HG03575 (cell line): ENCODE results near the gene BUB1B.

ENCODE experiments used
- ATAC-seq: cut with Tn5 transposase; IDR thresholded peaks from one replicate; pipeline ENCODE4 v1.9.1; 2021; ENCODE audit not compliant: unreplicated experiment, insufficient number of reproducible peaks, low FRiP score; ENCODE audit errors: extremely low read depth

Gene BUB1B

GRCh38 chr15:40265355-40265754 is 104.5 kb downstream of the BUB1B start:
- ATAC-seq: no peak

DNA sequence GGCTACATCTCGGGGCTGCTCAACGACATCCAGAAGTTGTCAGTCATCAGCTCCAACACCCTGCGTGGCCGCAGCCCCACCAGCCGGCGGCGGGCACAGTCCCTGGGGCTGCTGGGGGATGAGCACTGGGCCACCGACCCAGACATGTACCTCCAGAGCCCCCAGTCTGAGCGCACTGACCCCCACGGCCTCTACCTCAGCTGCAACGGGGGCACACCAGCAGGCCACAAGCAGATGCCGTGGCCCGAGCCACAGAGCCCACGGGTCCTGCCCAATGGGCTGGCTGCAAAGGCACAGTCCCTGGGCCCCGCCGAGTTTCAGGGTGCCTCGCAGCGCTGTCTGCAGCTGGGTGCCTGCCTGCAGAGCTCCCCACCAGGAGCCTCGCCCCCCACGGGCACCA is 105.0 kb downstream of the BUB1B start:
- ATAC-seq: no peak

GRCh38 chr15:40266828-40267304 is 106.0 kb downstream of the BUB1B start:
- no peak for ATAC-seq

DNA sequence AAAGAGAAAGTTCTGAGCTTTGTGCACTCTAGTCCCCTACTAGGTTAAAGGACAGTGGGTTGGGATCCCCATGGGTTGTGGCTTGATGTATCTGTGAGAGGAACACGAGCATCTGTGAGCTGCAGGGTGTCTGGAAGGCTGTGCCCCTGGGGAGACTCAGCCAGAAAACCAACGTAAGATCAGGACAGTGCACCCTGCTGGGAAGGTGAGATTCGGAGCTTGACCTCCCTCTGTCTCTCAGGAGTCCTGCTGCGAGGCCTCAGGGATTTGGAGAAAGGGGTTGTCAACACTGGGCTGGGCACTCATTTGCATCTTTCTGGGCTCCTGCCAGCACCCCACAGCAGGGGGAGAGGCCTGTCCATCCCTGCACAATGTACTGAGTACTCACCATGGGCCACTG is 106.8 kb downstream of the BUB1B start:
- ATAC-seq: no peak

DNA sequence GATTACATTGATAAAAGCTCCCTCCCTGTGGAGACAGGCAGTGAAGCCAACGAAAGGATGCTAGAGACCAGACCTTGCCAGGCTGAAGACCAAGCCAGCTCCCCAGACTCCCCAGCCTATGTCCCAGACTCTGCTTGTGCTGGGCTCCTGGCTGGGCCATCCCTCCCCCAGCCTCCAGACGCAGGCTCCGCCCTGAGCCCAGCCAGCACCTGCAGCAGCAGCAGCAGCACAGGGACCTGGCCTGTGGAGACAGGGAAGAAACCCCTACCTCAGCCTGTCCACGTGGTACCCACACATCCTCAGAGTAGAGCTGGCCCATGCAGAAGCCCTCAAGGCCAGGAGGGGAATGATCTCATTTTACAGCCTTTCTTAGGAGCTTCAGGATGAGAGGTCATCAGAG is 108.7 kb downstream of the BUB1B start:
- ATAC-seq: no peak

- ATAC-seq: no peak
Measured at GRCh38 chr15:40270246-40270995, 109.6 kb downstream of the BUB1B start.
